Prostate gland (tissue), 2 donors: ENCODE results near the gene YIPF5.

Experiments used
- POLR2AphosphoS5 ChIP-seq: sonication (generic); formaldehyde crosslinking; IDR thresholded peaks from one replicate; pipeline ENCODE4 v1.6.1; 2017; ENCODE audit warnings: antibody characterized with exemption
- TF ChIP-seq, protein P1 (sequence below), 4 experiments: fragments of 200-600 bp in 2 of 4; fragments of 450-650 bp in 2 of 4; sonication (generic) in 2 of 4; IDR thresholded peaks; 1 replicate in 3 of 4; 2 replicates in 1 of 4; pipeline ENCODE4 v1.5.1; 2016 to 2019; ENCODE audit warnings: antibody characterized with exemption in 4 of 4, mild to moderate bottlenecking in 2 of 4, moderate library complexity in 2 of 4

DNA sequence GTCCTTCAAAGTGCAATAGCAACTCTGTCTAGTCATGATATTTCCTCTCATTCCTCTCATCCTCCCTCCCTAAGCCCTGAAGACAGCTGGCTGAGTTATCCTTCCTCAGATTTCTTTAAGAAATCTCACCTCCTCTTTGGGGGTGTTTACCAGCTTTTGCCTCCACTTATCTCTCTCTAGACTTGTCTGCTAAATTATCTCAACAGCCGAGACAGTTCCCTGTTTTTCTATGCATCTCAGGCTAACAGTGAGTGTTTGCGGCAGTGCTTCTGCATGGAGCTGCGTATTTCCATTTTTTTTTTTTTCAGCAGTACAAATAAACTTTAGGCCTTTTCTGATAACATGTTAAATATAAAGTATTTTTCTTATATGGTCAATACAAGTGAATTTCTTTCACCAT lies 21.1 kb upstream of the YIPF5 start:
- TF ChIP-seq, protein P1, sequence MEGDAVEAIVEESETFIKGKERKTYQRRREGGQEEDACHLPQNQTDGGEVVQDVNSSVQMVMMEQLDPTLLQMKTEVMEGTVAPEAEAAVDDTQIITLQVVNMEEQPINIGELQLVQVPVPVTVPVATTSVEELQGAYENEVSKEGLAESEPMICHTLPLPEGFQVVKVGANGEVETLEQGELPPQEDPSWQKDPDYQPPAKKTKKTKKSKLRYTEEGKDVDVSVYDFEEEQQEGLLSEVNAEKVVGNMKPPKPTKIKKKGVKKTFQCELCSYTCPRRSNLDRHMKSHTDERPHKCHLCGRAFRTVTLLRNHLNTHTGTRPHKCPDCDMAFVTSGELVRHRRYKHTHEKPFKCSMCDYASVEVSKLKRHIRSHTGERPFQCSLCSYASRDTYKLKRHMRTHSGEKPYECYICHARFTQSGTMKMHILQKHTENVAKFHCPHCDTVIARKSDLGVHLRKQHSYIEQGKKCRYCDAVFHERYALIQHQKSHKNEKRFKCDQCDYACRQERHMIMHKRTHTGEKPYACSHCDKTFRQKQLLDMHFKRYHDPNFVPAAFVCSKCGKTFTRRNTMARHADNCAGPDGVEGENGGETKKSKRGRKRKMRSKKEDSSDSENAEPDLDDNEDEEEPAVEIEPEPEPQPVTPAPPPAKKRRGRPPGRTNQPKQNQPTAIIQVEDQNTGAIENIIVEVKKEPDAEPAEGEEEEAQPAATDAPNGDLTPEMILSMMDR (IDR thresholded peaks at IDR 0.05): no peak
- TF ChIP-seq POLR2AphosphoS5: no peak
